HCT116 (cell line): ENCODE measurements around the gene GOLT1A. TPM values are rescaled to one million over a fixed set of nuclear protein-coding genes. Genes with fewer than 3 reads are reported as not detected.

Source experiments
- ATAC-seq: fragments of 200-7000 bp; cut with Tn5 transposase; 2 replicates; pipeline ENCODE4 v1.9.1; 2020; ENCODE audit warnings: mild to moderate bottlenecking, moderate library complexity
- BruUV-seq: library from RNA; stranded (reverse); fragments of 400-500 nt; replicated peaks from 2 replicates; lab custom pipeline; 2021; lab: Mats Ljungman, UMichigan
- CTCF ChIA-PET: fragments of 300-600 bp; sonication (Branson Sonifier 250); formaldehyde crosslinking; loops from one replicate; lab custom pipeline; 2021; ENCODE audit warnings: antibody characterized with exemption; lab: Charles Lee
- POLR2A ChIA-PET: fragments of 300-600, 350-600 bp; sonication (Branson Sonifier 250); formaldehyde crosslinking; loops from one replicate; lab custom pipeline; 2021; ENCODE audit warnings: antibody characterized with exemption; lab: Charles Lee
- RAD21 ChIA-PET, 2 experiments: fragments of 300-600 bp; sonication (Branson Sonifier 250); formaldehyde crosslinking; loops; one replicate each; lab custom pipeline; 2023; ENCODE audit warnings: low total read pairs in 2 of 2; ENCODE audit not compliant: uncharacterized antibody in 2 of 2, unreplicated experiment in 2 of 2, low non-redundant PET in 1 of 2; lab: Charles Lee
- DNase-seq: peaks from one replicate; pipeline ENCODE4 v3.0.0-alpha.2; 2010; ENCODE audit warnings: low read depth, low spot score
- H2AFZ ChIP-seq: fragments of 200-600 bp; shearing (Covaris generic), sonication (generic); 2 replicates; pipeline ENCODE4 v1.6.1; 2017; ENCODE audit warnings: low read depth, mixed run types, mixed read lengths, antibody characterized with exemption, low read length; ENCODE audit not compliant: poor library complexity, severe bottlenecking
- H3K27ac ChIP-seq: 2 replicates; pipeline ENCODE4 v1.5.1; 2012; ENCODE audit warnings: low read depth, low read length
- H3K27me3 ChIP-seq: fragments of 200-600 bp; sonication (generic); 2 replicates; pipeline ENCODE4 v1.6.1; 2016; ENCODE audit warnings: mixed run types, low read length, mixed read lengths; ENCODE audit not compliant: insufficient read depth
- H3K36me3 ChIP-seq, 2 experiments: fragments of 200-500 bp in 1 of 2; fragments of 200-600 bp in 1 of 2; sonication (Bioruptor generic) in 1 of 2; sonication (generic) in 1 of 2; 2 replicates each; pipeline versions ENCODE4 v1.5.1 to v1.6.1; 2014 to 2016; ENCODE audit warnings: low read length in 2 of 2, inconsistent platforms in 1 of 2, mixed read lengths in 1 of 2, mixed run types in 1 of 2; ENCODE audit not compliant: insufficient read depth in 2 of 2, control insufficient read depth in 1 of 2
- H3K4me1 ChIP-seq, 2 experiments: fragments of 200-600 bp in 1 of 2; sonication (generic) in 1 of 2; 2 replicates each; pipeline versions ENCODE4 v1.5.1 to v1.6.1; 2012 to 2017; ENCODE audit warnings: low read length in 2 of 2, inconsistent platforms in 1 of 2, mild to moderate bottlenecking in 1 of 2, mixed read lengths in 1 of 2, mixed run types in 1 of 2, moderate library complexity in 1 of 2; ENCODE audit not compliant: insufficient read depth in 2 of 2, control insufficient read depth in 1 of 2
- H3K4me2 ChIP-seq: fragments of 200-600 bp; sonication (generic); 2 replicates; pipeline ENCODE4 v1.6.1; 2017; ENCODE audit warnings: mixed run types, low read length, mixed read lengths
- H3K4me3 ChIP-seq, 2 experiments: fragments of 200-600 bp in 1 of 2; sonication (generic) in 1 of 2; replicated peaks in 1 of 2; 2 replicates each; pipeline ENCODE4 v1.5.1; 2011 to 2016; ENCODE audit warnings: low read length in 2 of 2, control low read depth in 1 of 2, low read depth in 1 of 2, mild to moderate bottlenecking in 1 of 2, mixed read lengths in 1 of 2, mixed run types in 1 of 2
- H3K79me2 ChIP-seq: fragments of 200-600 bp; sonication (generic); 2 replicates; pipeline ENCODE4 v1.6.1; 2017; ENCODE audit warnings: mild to moderate bottlenecking, mixed run types, low read length, moderate library complexity, mixed read lengths; ENCODE audit not compliant: insufficient read depth
- H3K9ac ChIP-seq: fragments of 200-600 bp; sonication (generic); 2 replicates; pipeline ENCODE4 v1.6.1; 2016; ENCODE audit warnings: low read length, mixed read lengths
- H3K9me2 ChIP-seq: fragments of 200-600 bp; sonication (generic), shearing (Covaris generic); 2 replicates; pipeline ENCODE4 v1.6.1; 2017; ENCODE audit warnings: mixed run types, mild to moderate bottlenecking, moderate library complexity; ENCODE audit not compliant: insufficient read depth
- H3K9me3 ChIP-seq, 2 experiments: fragments of 200-500 bp in 1 of 2; fragments of 200-600 bp in 1 of 2; sonication (Bioruptor generic) in 1 of 2; sonication (generic) in 1 of 2; 2 replicates each; pipeline ENCODE4 v1.6.1; 2014 to 2017; ENCODE audit warnings: low read length in 2 of 2, mixed read lengths in 2 of 2, inconsistent platforms in 1 of 2, low read depth in 1 of 2, mild to moderate bottlenecking in 1 of 2, mixed run types in 1 of 2, moderate library complexity in 1 of 2; ENCODE audit not compliant: control insufficient read depth in 1 of 2, insufficient read depth in 1 of 2
- H4K20me1 ChIP-seq: fragments of 200-600 bp; sonication (generic), shearing (Covaris generic); 2 replicates; pipeline ENCODE4 v1.6.1; 2017; ENCODE audit warnings: mixed run types, mild to moderate bottlenecking, moderate library complexity; ENCODE audit not compliant: insufficient read depth
- CEBPB ChIP-seq: IDR thresholded peaks from 2 replicates; pipeline ENCODE4 v1.6.1; 2012; ENCODE audit warnings: low read depth
- EGR1 ChIP-seq: IDR thresholded peaks from 2 replicates; pipeline ENCODE4 v1.6.1; 2012; ENCODE audit warnings: low read depth
- EZH2phosphoT487 ChIP-seq: fragments of 200-600 bp; IDR thresholded peaks from 2 replicates; pipeline ENCODE4 v1.6.1; 2018; ENCODE audit warnings: antibody characterized with exemption, borderline replicate concordance
- JUND ChIP-seq: IDR thresholded peaks from 2 replicates; pipeline ENCODE4 v1.6.1; 2012
- RAD21 ChIP-seq: IDR thresholded peaks from 2 replicates; pipeline ENCODE4 v1.6.1; 2012; ENCODE audit warnings: low read depth, mild to moderate bottlenecking
- SIN3A ChIP-seq: IDR thresholded peaks from 2 replicates; pipeline ENCODE4 v1.6.1; 2012; ENCODE audit warnings: low read depth
- SRF ChIP-seq: IDR thresholded peaks from 2 replicates; pipeline ENCODE4 v1.6.1; 2012; ENCODE audit warnings: low read depth
- YY1 ChIP-seq: IDR thresholded peaks from 2 replicates; pipeline ENCODE4 v1.6.1; 2011; ENCODE audit warnings: low read length, low read depth, moderate library complexity, mild to moderate bottlenecking; ENCODE audit not compliant: insufficient replicate concordance; ENCODE audit errors: extremely low read depth
- intact Hi-C: fragments of 100-400 bp; cut with micrococcal nuclease; formaldehyde crosslinking; loops from 2 replicates; pipeline ENCODE4 v1.10.0; 2022
- total RNA-seq: library from RNA; stranded (reverse); gene quantifications from one replicate; pipeline ENCODE4 v1.2.1, GENCODE V29; 2021; ENCODE audit not compliant: unreplicated experiment
- TF ChIP-seq, protein P1 (sequence below): IDR thresholded peaks from 2 replicates; pipeline ENCODE4 v1.6.1; 2012
- TF ChIP-seq, protein P2 (sequence below), 3 experiments: fragments of 200-600 bp in 1 of 3; sonication (generic) in 1 of 3; IDR thresholded peaks in 2 of 3; conservative IDR thresholded peaks in 1 of 3; 2 replicates each; pipeline ENCODE4 v1.5.1; 2012 to 2017; ENCODE audit warnings: low read depth in 2 of 3, low read length in 2 of 3, antibody characterized with exemption in 1 of 3, borderline replicate concordance in 1 of 3, control low read depth in 1 of 3, mild to moderate bottlenecking in 1 of 3, mixed read lengths in 1 of 3, mixed run types in 1 of 3, moderate library complexity in 1 of 3; ENCODE audit not compliant: insufficient read depth in 1 of 3
- TF ChIP-seq, protein P3 (sequence below): IDR thresholded peaks from 2 replicates; pipeline ENCODE4 v1.6.1; 2012
- TF ChIP-seq, protein P4 (sequence below): IDR thresholded peaks from 2 replicates; pipeline ENCODE4 v1.6.1; 2012; ENCODE audit warnings: low read depth

Gene GOLT1A
- total RNA-seq, 1 experiment from 2014 or later, result 8.0 TPM

DNA sequence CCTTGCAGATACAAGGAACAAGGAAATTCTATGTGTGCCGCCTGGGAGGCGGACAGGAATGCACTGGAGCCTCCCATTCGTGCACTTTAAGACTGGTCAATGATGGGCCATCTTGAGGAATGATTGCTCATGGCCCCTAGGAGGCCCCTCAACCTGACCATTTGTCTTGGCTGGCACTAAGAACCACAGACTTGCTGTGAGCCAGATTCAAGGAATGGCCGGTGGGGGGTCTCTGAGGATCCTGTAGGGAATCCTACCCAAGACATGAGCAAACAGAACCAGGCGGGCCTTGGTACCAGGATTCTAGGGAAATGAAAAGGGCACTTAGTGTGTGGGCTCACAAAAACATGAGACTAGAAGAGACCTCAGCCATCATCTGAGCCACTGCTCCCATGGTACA, 28.1 kb upstream of the GOLT1A start:
- no TSS peak for BruUV-seq
- TF ChIP-seq YY1 (no peak), EZH2phosphoT487 (no peak), SIN3A (no peak), EGR1 (no peak)
- TF ChIP-seq, protein P1, sequence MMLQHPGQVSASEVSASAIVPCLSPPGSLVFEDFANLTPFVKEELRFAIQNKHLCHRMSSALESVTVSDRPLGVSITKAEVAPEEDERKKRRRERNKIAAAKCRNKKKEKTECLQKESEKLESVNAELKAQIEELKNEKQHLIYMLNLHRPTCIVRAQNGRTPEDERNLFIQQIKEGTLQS, result no peak
- TF ChIP-seq, protein P2, sequence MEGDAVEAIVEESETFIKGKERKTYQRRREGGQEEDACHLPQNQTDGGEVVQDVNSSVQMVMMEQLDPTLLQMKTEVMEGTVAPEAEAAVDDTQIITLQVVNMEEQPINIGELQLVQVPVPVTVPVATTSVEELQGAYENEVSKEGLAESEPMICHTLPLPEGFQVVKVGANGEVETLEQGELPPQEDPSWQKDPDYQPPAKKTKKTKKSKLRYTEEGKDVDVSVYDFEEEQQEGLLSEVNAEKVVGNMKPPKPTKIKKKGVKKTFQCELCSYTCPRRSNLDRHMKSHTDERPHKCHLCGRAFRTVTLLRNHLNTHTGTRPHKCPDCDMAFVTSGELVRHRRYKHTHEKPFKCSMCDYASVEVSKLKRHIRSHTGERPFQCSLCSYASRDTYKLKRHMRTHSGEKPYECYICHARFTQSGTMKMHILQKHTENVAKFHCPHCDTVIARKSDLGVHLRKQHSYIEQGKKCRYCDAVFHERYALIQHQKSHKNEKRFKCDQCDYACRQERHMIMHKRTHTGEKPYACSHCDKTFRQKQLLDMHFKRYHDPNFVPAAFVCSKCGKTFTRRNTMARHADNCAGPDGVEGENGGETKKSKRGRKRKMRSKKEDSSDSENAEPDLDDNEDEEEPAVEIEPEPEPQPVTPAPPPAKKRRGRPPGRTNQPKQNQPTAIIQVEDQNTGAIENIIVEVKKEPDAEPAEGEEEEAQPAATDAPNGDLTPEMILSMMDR (IDR thresholded peaks at IDR 0.05 in 2 of 3, conservative IDR thresholded peaks at IDR 0.05 in 1 of 3; ENCODE audit: borderline replicate concordance in 1 of 3, insufficient read depth in 1 of 3, low read depth in 2 of 3, low read length in 2 of 3), result no peak
- DNase-seq (no peak), ATAC-seq (no peak)
- H3K9ac ChIP-seq, result no peak overlapping the region
- no peak overlapping the region for H3K4me3 ChIP-seq
- no peaks in the 10 kb centered on the region for H3K4me1 ChIP-seq
- H4K20me1 ChIP-seq, result no peaks in the 10 kb centered on the region
- no peak overlapping the region for H2AFZ ChIP-seq
- no peaks in the 10 kb centered on the region for H3K9me3 ChIP-seq
- H3K36me3 ChIP-seq, result no peaks in the 10 kb centered on the region
- intact Hi-C loops, result no loop called here
- CTCF ChIA-PET, result no interaction called here
- no peak overlapping the region for H3K4me2 ChIP-seq
- no peak overlapping the region for H3K27ac ChIP-seq
- no peaks in the 10 kb centered on the region for H3K79me2 ChIP-seq
- H3K27me3 ChIP-seq, result no peaks in the 10 kb centered on the region
- RAD21 ChIA-PET, result no interaction called here
- POLR2A ChIA-PET, result no interaction called here
- H3K9me2 ChIP-seq, result no peaks in the 10 kb centered on the region

DNA sequence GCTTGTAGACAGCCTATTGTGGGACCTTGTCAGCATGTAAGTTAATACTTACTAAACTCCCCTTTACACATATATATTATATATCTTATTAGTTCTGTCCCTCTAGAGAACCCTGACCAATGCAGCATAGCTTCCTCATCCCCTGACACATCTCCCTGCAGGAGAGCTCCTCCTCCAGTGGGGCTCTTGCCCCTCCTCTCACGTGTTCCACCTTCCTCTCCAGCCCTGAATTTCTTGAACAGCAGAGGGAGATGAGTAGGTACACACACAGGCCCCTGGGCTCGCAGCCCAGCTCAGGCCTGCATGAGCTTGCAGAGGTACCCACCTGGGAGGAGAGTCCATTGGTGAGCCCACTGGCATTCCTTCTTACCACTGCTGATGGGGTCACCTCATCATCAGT, 27.3 kb upstream of the GOLT1A start:
- no peak for DNase-seq
- no peak for TF ChIP-seq CEBPB
- no peak for TF ChIP-seq SIN3A
- TF ChIP-seq JUND, result no peak
- no peak for TF ChIP-seq RAD21
- TF ChIP-seq SRF, result no peak
- TF ChIP-seq, protein P3, sequence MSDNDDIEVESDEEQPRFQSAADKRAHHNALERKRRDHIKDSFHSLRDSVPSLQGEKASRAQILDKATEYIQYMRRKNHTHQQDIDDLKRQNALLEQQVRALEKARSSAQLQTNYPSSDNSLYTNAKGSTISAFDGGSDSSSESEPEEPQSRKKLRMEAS, result no peak
- no peak for TF ChIP-seq EZH2phosphoT487
- TF ChIP-seq, protein P2 (IDR thresholded peaks at IDR 0.05 in 2 of 3, conservative IDR thresholded peaks at IDR 0.05 in 1 of 3; ENCODE audit: borderline replicate concordance in 1 of 3, insufficient read depth in 1 of 3, low read depth in 2 of 3, low read length in 2 of 3), result no peak
- TF ChIP-seq, protein P4, sequence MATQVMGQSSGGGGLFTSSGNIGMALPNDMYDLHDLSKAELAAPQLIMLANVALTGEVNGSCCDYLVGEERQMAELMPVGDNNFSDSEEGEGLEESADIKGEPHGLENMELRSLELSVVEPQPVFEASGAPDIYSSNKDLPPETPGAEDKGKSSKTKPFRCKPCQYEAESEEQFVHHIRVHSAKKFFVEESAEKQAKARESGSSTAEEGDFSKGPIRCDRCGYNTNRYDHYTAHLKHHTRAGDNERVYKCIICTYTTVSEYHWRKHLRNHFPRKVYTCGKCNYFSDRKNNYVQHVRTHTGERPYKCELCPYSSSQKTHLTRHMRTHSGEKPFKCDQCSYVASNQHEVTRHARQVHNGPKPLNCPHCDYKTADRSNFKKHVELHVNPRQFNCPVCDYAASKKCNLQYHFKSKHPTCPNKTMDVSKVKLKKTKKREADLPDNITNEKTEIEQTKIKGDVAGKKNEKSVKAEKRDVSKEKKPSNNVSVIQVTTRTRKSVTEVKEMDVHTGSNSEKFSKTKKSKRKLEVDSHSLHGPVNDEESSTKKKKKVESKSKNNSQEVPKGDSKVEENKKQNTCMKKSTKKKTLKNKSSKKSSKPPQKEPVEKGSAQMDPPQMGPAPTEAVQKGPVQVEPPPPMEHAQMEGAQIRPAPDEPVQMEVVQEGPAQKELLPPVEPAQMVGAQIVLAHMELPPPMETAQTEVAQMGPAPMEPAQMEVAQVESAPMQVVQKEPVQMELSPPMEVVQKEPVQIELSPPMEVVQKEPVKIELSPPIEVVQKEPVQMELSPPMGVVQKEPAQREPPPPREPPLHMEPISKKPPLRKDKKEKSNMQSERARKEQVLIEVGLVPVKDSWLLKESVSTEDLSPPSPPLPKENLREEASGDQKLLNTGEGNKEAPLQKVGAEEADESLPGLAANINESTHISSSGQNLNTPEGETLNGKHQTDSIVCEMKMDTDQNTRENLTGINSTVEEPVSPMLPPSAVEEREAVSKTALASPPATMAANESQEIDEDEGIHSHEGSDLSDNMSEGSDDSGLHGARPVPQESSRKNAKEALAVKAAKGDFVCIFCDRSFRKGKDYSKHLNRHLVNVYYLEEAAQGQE, result no peak

More for the DNA sequence above, 27.3 kb upstream of the GOLT1A start:
- Histone ChIP-seq H3K79me2 (no peaks in the 10 kb centered on the region), H3K9ac (no peak overlapping the region), H3K4me2 (no peak overlapping the region), H3K9me2 (no peaks in the 10 kb centered on the region), H3K9me3 (no peaks in the 10 kb centered on the region), H2AFZ (no peak overlapping the region), H3K4me3 (no peak overlapping the region), H3K36me3 (no peaks in the 10 kb centered on the region), H3K27ac (no peak overlapping the region), H3K4me1 (no peaks in the 10 kb centered on the region), H4K20me1 (no peaks in the 10 kb centered on the region), H3K27me3 (no peaks in the 10 kb centered on the region)
- ChIA-PET RAD21 (no interaction called here), CTCF (no interaction called here), POLR2A (no interaction called here)
- intact Hi-C loops, result no loop called here
- no TSS peak for BruUV-seq
- ATAC-seq, result peak; percentile 47; the same call in 1 of the 2 replicates
